Smooth muscle cell (in vitro differentiated cells): ENCODE data around the gene MAEL. TPM values are rescaled to one million over a fixed set of nuclear protein-coding genes. Genes with fewer than 3 reads are reported as not detected.
"Not testable (repeated sequence)": the region's sequence is repeated elsewhere in the genome, so short reads cannot be mapped to it uniquely, and the experiment has no call there.

Source experiments
- DNase-seq: peaks from one replicate; lab custom pipeline; 2025; ENCODE audit not compliant: unreplicated experiment; lab: John Stamatoyannopoulos, UW
- H2AFZ ChIP-seq: fragments of 200-600 bp; sonication (generic); 2 replicates; pipeline ENCODE4 v1.6.0; 2016; ENCODE audit warnings: antibody characterized with exemption, low read depth, mild to moderate bottlenecking
- H3F3A ChIP-seq: fragments of 200-600 bp; sonication (generic); 2 replicates; pipeline ENCODE4 v1.6.0; 2017; ENCODE audit warnings: antibody characterized with exemption, low read depth
- H3K27ac ChIP-seq: fragments of 200-600 bp; sonication (generic); 2 replicates; pipeline ENCODE4 v1.5.1; 2016; ENCODE audit warnings: low read depth, mild to moderate bottlenecking
- H3K27me3 ChIP-seq: fragments of 200-600 bp; sonication (generic); 2 replicates; pipeline ENCODE4 v1.6.1; 2016; ENCODE audit warnings: low read depth, mild to moderate bottlenecking
- H3K36me3 ChIP-seq: fragments of 200-600 bp; sonication (generic); 2 replicates; pipeline ENCODE4 v1.5.1; 2016; ENCODE audit warnings: low read depth
- H3K4me1 ChIP-seq: fragments of 200-600 bp; sonication (generic); 2 replicates; pipeline ENCODE4 v1.5.1; 2016; ENCODE audit warnings: low read depth
- H3K4me2 ChIP-seq: fragments of 200-600 bp; sonication (generic); 2 replicates; pipeline ENCODE4 v1.6.0; 2016; ENCODE audit warnings: mild to moderate bottlenecking
- H3K4me3 ChIP-seq: fragments of 200-600 bp; sonication (generic); 2 replicates; pipeline ENCODE4 v1.5.1; 2016; ENCODE audit warnings: mild to moderate bottlenecking
- H3K79me2 ChIP-seq: fragments of 200-600 bp; sonication (generic); 2 replicates; pipeline ENCODE4 v1.6.0; 2016; ENCODE audit warnings: low read depth, mild to moderate bottlenecking
- H3K9ac ChIP-seq: fragments of 200-600 bp; sonication (generic); 2 replicates; pipeline ENCODE4 v1.6.0; 2016; ENCODE audit warnings: low read depth
- H3K9me3 ChIP-seq: fragments of 200-600 bp; sonication (generic); replicated peaks from 2 replicates; pipeline ENCODE4 v1.5.1; 2016; ENCODE audit warnings: low read depth
- H4K20me1 ChIP-seq: fragments of 200-600 bp; sonication (generic); 2 replicates; pipeline ENCODE4 v1.6.0; 2016; ENCODE audit warnings: low read depth
- WGBS: methylation state at CpG from one replicate; pipeline ENCODE4 v1.1.7; 2016; ENCODE audit warnings: low lambda C conversion rate; 5-methylcytosine and 5-hydroxymethylcytosine counted together
- polyA plus RNA-seq: library from polyadenylated mRNA; unstranded; fragments of >200 nt; fragmentation: Nextera tagmentation; extraction: Ambion mirVana; gene quantifications from 2 replicates; pipeline ENCODE4 v1.2.1, GENCODE V29; 2016
- total RNA-seq: library from RNA; depleted of rRNA; stranded (reverse); fragments of >200 nt; gene quantifications from 2 replicates; pipeline ENCODE4 v1.2.3, GENCODE V29; 2014
- TF ChIP-seq, protein P1 (sequence below): fragments of 200-600 bp; sonication (generic); IDR thresholded peaks from 2 replicates; pipeline ENCODE4 v1.5.1; 2017; ENCODE audit warnings: borderline replicate concordance, mild to moderate bottlenecking, antibody characterized with exemption; ENCODE audit not compliant: insufficient read depth, poor library complexity, severe bottlenecking

MAEL gene
- total and polyA plus RNA-seq, 2 experiments from 2014 or later, result 0.27 TPM; not detected in 1

DNA sequence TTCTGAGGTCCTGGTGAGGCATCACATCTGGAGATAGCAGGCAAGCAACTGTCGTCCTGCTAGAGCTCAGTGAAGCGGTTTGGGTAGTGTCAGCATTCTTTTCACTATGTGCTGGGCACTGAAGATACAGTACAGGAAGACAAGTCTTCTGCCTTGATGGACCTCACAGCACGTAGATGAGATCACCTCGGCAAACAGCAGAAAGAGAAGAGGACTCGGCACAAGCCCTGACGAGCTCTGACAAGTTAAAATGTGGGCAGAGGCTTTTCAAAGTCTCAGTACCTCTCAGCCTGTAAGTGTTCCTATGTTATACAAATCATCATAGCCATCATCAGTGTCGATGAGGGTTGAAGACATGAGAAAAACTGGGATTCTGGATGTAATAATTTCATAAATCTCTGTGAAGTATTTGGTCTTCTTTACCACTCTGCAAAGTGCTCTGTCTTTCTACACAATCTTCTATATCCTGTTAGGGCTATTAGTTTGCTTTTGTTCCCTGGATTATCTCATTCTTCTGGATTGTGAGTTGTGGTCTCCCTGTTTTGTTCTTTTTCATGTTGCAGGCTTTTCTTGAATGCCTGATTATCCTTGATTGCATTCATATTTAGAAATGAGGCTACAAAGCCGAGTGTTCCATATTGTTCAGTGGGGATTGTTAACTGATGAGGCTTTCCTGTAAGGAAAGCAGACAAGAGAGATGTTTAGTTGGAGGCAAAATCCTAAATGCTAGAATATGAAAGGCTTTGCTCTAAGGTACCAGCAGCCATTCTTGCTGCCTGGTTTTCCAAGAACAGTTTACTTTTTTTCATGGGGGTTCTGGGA lies 24.2 kb downstream of the MAEL start:
- H3K4me1 ChIP-seq, result peaks cover 4% of the 10 kb centered on the region
- peaks cover 9% of the 10 kb centered on the region for H3K27me3 ChIP-seq
- no peak for DNase-seq
- no peak overlapping the region for H3K4me2 ChIP-seq
- H3F3A ChIP-seq, result no peaks in the 10 kb centered on the region
- H3K9ac ChIP-seq, result no peak overlapping the region
- 78% methylated on average over 8 of the region's 8 CpGs for WGBS
- no peak overlapping the region for H3K4me3 ChIP-seq
- H3K27ac ChIP-seq, result no peak overlapping the region
- no peaks in the 10 kb centered on the region for H4K20me1 ChIP-seq
- no peaks in the 10 kb centered on the region for H3K79me2 ChIP-seq
- no peak overlapping the region for H2AFZ ChIP-seq
- no peaks in the 10 kb centered on the region for H3K36me3 ChIP-seq
- TF ChIP-seq, protein P1, sequence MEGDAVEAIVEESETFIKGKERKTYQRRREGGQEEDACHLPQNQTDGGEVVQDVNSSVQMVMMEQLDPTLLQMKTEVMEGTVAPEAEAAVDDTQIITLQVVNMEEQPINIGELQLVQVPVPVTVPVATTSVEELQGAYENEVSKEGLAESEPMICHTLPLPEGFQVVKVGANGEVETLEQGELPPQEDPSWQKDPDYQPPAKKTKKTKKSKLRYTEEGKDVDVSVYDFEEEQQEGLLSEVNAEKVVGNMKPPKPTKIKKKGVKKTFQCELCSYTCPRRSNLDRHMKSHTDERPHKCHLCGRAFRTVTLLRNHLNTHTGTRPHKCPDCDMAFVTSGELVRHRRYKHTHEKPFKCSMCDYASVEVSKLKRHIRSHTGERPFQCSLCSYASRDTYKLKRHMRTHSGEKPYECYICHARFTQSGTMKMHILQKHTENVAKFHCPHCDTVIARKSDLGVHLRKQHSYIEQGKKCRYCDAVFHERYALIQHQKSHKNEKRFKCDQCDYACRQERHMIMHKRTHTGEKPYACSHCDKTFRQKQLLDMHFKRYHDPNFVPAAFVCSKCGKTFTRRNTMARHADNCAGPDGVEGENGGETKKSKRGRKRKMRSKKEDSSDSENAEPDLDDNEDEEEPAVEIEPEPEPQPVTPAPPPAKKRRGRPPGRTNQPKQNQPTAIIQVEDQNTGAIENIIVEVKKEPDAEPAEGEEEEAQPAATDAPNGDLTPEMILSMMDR, result no peak
- no peaks in the 10 kb centered on the region for H3K9me3 ChIP-seq

DNA sequence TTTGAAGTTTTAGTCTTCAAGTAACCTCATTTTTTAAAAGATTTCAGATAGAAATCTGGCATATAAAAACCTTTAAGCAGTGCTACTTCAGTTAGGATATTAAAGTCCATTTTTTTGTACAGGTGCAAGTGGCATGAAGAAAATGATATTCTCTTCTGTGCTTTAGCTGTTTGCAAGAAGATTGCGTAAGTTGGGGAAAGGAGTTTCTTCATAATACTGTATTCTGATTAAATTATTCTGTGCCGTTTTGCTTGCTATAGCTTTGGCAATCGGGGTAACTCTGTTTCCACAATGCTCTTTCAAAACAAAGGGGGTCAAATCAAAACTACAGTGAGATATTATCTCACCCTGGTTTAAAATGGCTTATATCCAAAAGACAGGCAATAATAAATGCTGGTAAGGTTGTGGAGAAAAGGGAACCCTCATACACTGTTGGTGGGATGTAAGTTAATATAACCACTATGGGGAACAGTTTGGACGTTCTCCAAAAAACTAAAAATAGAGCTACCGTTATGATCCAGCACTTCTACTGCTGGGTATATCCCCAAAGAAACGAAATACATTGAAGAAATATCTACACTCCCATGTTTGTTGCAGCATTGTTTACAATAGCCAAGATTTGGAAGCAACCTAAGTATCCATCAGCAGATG lies 27.1 kb downstream of the MAEL start:
- H3K4me1 ChIP-seq, result peaks cover 4% of the 10 kb centered on the region
- H4K20me1 ChIP-seq, result no peaks in the 10 kb centered on the region
- H3K4me3 ChIP-seq, result no peak overlapping the region
- no peak overlapping the region for H2AFZ ChIP-seq
- H3F3A ChIP-seq, result no peaks in the 10 kb centered on the region
- no peaks in the 10 kb centered on the region for H3K79me2 ChIP-seq
- H3K4me2 ChIP-seq, result no peak overlapping the region
- H3K27ac ChIP-seq, result no peak overlapping the region
- no peaks in the 10 kb centered on the region for H3K36me3 ChIP-seq
- DNase-seq, result no peak
- TF ChIP-seq, protein P1, result no peak
- 85% methylated on average over 6 of the region's 6 CpGs for WGBS
- no peak overlapping the region for H3K9ac ChIP-seq
- no peaks in the 10 kb centered on the region for H3K9me3 ChIP-seq
- peaks cover 9% of the 10 kb centered on the region for H3K27me3 ChIP-seq

DNA sequence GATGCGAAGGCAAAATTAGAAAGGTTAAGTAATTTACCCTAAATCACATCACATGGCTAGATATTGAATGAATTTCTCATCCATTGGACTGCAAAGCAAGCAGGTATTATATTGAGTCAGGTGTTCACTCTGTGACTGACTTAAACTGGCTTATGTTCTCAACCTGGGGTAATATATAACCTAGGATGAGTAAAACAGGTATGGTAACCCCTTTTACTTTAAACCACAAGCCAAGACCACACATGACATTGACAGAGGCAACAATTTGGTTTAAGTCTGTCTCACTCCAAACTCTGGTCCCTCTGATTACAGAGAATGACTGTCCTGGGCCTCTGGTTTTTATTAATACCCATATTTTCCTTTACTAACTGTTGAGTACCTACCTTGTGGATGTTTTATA lies 33.3 kb downstream of the MAEL start:
- DNase-seq, result no peak

DNA sequence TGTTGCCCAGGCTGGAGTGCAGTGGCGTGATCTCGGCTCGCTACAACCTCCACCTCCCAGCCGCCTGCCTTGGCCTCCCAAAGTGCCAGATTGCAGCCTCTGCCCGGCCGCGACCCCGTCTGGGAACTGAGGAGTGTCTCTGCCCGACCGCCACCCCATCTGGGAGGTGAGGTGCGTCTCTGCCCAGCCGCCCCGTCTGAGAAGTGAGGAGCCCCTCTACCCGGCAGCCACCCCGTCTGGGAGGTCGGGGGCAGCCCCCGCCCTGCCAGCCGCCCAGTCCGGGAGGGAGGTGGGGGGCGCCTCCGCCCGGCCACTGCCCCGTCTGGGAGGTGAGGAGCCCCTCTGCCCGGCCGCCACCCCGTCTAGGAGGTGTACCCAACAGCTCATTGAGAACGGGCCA lies 40.5 kb downstream of the MAEL start:
- not testable (repeated sequence) for H3K9me3 ChIP-seq, H3K4me3 ChIP-seq, H2AFZ ChIP-seq, H3K36me3 ChIP-seq, H3K27ac ChIP-seq, DNase-seq, H3K4me1 ChIP-seq, H4K20me1 ChIP-seq, H3K79me2 ChIP-seq, H3K9ac ChIP-seq, H3F3A ChIP-seq, H3K4me2 ChIP-seq
- WGBS, result 96% methylated on average over 21 of the region's 27 CpGs
- peaks cover 14% of the 10 kb centered on the region for H3K27me3 ChIP-seq

More for the DNA sequence above, 33.3 kb downstream of the MAEL start:
- Histone ChIP-seq H3K9ac (no peak overlapping the region), H3K4me3 (no peak overlapping the region), H3F3A (no peaks in the 10 kb centered on the region), H4K20me1 (no peaks in the 10 kb centered on the region), H3K4me2 (no peak overlapping the region), H3K4me1 (no peaks in the 10 kb centered on the region), H3K79me2 (no peaks in the 10 kb centered on the region), H3K27ac (no peak overlapping the region), H2AFZ (no peak overlapping the region), H3K36me3 (no peaks in the 10 kb centered on the region), H3K9me3 (no peaks in the 10 kb centered on the region), H3K27me3 (no peaks in the 10 kb centered on the region)
- 100% methylated on average over 1 of the region's 1 CpG for WGBS
- TF ChIP-seq, protein P1, result no peak
